HG03064 (cell line): ENCODE data around the gene AHSG.

ENCODE experiments used
- ATAC-seq: cut with Tn5 transposase; IDR thresholded peaks from one replicate; pipeline ENCODE4 v1.9.1; 2021; ENCODE audit warnings: low read depth; ENCODE audit not compliant: unreplicated experiment

Gene AHSG

GRCh38 chr3:186590580-186591295, 22.1 kb upstream of the AHSG start:
- no peak for ATAC-seq

GRCh38 chr3:186592682-186593081, 20.2 kb upstream of the AHSG start:
- ATAC-seq, result no peak

- ATAC-seq, result no peak
Measured at GRCh38 chr3:186593862-186594261, 19.0 kb upstream of the AHSG start.

- no peak for ATAC-seq
Measured at GRCh38 chr3:186594591-186595113, 18.2 kb upstream of the AHSG start.

- ATAC-seq, result no peak
Measured at GRCh38 chr3:186596568-186597287, 16.1 kb upstream of the AHSG start.

GRCh38 chr3:186598108-186598784, 14.6 kb upstream of the AHSG start:
- ATAC-seq, result no peak

GRCh38 chr3:186598794-186599141, 14.1 kb upstream of the AHSG start:
- no peak for ATAC-seq

- ATAC-seq, result no peak
Measured at GRCh38 chr3:186599142-186599784, 13.6 kb upstream of the AHSG start.

- ATAC-seq, result no peak
Measured at GRCh38 chr3:186599785-186600166, 13.1 kb upstream of the AHSG start.

GRCh38 chr3:186600896-186601295, 12.0 kb upstream of the AHSG start:
- ATAC-seq, result no peak

GRCh38 chr3:186603159-186603558, 9.7 kb upstream of the AHSG start:
- no peak for ATAC-seq

GRCh38 chr3:186605078-186605477, 7.8 kb upstream of the AHSG start:
- ATAC-seq, result no peak

- ATAC-seq, result no peak
Measured at GRCh38 chr3:186605561-186606545, 7.0 kb upstream of the AHSG start.

- ATAC-seq, result no peak
Measured at GRCh38 chr3:186608624-186609215, 4.1 kb upstream of the AHSG start.

- ATAC-seq, result no peak
Measured at GRCh38 chr3:186609247-186609868, 3.5 kb upstream of the AHSG start.

- ATAC-seq, result no peak
Measured at GRCh38 chr3:186612065-186612464, 795 bp upstream of the AHSG start.

GRCh38 chr3:186613637-186614265, 891 bp downstream of the AHSG start:
- ATAC-seq, result no peak

- no peak for ATAC-seq
Measured at GRCh38 chr3:186614266-186614596, 1.4 kb downstream of the AHSG start.
